Fibroblast of skin of back (primary cell): Measurements from ENCODE around the gene MR1.

Experiments used
- DNase-seq: peaks from one replicate; pipeline ENCODE4 v3.0.0-alpha.2; 2013

MR1 gene

DNA sequence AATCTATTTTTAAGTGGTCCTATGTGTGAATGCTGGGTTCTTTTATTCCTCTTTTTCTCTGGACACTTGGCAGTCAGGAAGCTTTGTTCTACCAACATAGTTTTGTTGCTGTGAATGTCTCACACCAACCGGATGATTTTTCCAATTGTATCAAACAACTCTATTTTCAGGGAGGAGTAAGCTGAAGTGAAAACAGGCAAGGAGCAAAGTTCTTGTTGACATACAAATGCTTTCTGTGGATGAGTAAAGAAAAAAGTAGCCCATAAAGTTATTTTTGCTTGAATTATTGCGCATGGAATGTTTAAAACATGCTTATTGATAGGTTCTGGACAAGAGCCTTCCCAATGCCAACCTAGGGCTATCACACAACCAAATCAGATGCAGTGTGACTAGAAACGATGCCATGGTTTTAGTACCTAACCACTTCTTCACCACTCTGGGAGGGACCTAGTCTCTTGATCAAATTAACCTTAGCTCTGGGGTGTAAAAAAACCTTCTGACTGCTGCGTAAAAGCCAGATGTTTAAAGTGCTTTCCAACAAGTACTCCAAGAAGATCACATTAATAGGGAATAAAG, 59.2 kb downstream of the MR1 start:
- no peak for DNase-seq

DNA sequence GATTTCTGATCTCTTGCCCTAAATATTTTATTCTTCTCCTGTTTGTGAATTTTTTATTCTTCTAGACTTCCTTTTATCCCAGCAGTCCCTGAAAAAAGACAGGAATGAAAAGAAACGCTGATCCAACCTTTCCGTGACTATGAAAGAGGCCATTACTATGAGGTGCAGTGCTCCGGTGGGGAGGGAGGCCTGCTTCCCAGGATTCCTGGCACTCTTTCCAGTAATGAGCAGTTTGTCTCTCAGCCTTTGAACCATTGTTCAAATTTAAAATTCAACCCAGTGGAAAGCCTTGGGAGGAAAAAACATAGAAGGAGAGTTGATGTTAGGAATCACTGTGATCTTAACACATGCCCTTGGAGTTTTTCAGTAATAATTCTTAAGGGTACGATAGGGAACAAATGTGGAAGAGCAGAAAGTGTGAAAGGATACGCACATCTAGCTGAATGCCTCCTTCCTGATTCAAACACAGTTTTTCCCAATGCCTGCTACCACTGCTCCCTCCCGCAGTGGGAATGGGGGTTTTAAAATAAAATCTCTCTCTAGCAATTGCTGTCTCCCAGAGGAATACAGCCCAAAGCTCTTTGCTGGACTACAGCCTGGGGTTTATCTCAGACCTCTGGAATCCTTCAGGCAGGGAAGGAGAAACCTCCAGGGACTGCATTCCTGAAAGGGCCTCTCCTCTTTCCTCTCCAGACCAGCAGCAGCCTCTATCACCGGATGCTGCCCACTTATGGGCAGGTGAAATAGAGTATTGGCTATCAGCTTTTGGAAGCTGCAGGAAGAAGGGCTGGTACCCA, 60.8 kb downstream of the MR1 start:
- peak; percentile 99 for DNase-seq

DNA sequence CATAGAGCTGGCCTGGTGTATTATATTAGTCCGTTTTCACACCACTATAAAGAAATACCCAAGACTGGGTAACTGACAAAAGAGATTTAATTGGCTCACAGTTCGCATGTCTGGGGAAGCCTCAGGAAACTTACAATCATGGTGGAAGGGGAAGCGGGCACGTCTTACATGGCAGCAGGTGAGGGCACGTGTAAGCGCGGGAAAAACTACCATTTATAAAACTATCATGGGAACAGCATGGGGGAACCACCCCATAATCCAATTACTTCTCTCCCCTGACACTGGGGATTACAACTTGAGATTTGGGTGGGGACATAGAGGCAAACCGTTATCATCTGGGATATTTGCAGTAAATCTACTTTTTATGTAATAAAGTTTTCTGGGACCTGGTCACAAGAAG, 61.5 kb downstream of the MR1 start:
- no peak for DNase-seq

DNA sequence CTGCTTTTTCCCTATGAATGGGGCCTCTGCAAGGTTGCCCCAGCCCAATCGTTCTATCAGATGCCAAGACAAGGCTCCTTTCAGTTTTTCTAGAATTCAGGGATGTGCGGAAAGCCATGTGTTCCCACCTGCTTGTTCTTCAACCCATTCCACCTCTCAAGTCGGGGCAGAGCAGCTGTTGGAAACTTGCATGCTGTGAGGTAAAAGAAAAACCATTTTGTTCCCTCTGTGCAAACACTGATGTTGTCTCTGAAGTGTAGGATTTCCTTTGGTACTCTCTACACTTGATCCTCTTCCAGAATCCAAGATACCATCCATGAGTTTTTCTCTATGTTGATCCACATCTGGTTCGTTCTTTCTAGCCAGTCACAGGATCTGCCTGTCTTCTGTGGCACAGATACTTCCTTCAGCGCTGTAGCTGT, 62.0 kb downstream of the MR1 start:
- no peak for DNase-seq

DNA sequence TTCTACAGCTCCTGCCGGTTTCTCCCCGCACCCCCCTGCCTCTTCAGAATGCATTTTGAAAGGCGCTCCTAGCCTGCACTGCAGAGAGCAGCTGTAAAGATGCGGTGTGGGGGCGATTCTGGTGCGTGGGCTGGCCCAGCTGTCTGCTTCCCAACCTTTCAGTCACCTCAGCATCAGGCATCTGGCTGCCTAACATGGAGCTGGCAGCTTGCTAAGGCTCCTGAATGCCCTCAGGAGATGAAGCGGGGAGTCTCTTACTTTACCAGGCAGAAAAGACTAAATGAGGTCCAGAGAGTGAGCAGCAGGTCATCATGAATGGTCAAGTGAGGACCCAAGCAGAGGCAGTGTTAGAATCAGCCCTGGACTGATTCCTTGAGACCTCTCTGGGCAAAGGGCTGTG, 63.5 kb downstream of the MR1 start:
- DNase-seq, result no peak

DNA sequence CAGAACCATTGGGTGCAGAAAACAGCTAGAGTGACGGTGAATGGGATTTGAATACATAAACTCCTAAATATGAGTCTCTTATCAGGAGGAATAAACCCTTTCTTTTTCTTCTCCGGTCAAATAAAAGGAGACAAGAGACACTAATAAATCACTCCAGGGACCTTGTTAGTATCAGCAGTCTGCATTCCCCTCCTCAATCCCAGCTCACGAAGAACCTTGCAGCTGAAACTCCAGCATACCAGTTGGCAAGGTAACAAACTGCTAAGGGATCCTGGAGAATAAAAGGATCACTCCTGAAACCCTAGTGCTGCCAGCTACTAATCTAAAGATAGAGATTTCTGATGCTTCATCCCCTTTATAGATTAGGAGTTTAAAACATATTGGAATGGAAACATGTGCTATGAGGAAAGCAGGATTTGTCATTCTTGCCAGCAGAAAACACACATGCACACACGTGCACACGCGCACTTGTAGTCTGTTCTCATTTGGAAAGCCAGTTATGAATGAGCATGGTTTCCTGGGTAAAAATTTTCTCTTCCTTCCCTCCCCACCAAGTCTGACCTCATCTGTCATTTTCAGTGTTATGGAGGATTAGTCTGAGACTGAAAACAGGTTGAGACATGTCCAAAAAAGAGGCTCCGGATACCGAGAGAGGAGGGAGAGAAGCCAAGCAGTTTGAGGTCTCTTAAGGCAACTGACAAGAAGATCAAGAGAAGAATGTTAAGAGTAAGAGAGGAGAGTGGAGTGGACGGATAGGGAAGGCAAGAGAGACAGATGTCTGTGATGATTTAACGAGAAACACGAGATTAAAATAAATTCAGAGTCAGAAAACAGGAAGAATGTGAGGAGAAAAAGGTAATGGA, 65.6 kb downstream of the MR1 start:
- DNase-seq, result peak; percentile 52

DNA sequence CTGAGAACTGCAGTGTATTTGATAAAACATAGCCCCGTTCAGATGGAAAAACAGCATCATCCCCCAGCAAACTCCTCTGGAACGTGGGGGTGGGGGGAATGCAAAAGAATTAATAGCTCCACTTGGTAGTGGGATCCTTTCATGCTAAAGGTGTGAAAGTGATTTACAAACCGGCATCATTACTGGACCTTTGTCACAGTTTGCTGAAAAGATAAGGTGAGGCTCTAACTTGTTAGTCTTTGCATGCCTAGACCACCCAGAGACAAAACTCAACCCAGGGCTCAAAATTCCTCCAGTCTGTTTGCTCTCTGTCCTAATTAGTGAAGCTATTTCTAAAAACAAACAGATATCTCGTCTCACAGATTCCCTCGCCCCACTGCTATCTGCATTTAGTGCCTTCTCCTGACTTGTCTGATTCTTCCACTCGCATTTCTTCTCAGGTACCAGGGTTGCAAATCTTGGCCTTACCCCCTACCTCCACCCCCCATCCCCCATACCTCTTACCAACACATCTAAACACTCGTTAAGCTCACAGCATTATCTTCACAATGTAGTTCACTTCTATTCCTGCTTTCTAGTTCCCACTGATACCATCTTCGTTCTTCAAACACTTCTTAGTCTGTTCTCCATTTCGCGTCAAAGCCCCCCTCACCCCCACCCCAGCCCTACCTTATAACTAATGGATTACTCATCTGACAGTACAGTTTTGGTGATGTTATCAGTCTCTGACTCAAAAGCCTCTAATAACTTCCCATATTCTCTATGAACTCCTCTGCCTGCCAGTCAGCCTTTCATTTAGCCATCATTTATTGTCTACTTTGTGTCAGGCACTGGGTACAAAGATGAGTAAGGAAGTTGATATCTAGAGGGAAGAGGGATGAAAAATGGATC, 66.5 kb downstream of the MR1 start:
- no peak for DNase-seq

DNA sequence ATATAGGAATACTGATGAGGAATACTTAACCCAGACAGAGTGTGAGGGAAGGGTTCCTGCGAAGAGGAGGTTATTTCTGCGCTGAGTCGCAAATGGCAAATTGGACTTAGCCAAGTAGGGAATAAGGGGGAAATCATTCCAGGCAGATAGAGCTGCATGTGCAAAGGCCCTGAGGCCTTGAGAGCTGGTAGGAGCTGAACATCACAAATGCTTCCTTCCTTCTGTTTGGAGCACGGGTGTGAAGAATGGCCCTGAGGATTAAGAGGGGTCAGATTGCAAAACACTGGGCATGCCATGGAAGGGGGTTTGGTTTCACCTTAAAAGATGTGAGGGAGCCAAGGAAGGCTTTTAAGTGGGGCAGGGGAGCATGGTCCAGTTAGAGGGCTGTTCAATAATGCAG, 67.2 kb downstream of the MR1 start:
- no peak for DNase-seq

DNA sequence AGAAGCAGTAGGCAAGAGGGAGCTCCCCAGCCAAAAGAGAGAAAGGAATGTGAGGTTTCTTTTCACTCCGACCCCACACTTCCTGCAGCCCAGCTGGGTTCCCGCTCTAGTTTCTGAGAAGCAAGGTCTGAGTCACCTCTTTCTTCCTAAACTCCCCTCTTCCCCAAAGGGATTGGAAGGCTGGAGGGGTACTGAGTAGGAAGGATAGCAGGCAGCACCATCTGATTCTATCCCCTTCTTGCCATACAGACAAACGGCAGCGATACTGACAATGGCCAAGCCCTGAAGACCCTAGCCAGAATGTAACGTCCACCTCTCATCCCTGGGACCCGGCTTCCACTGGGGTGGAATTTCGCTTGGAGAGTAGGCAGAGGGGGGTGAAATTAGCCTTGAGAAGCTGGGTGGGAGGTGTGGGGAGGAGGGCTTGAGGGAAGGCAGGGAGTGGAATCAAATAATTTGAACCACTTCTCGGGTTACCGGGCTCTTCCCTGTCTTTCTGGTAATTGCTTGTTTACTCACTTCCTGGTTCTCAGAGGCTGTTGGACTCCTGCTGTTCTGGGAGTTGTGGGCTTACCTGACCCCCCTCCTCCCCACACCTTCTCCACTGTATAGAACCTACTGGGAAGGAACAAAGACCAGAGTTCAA, 67.9 kb downstream of the MR1 start:
- peak; percentile 81 for DNase-seq

DNA sequence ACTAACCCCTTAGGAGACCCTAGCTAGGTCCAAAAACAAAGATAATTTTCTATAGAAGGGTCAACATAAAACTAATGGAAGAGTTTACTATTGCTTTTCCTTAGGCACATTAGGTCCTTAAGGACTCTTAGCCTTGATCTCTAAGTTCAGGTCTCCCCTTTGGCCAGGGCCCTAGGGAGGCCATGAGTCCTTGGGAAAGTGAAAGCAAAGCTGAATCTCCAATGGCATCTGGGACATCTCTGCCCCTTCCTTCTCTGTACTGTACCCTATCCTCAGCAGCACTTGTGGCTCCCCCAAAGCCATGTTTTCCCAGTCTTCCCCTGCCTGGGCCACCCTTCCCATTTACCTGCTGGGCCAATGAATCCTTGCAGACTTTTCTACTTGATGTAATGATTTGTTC, 69.1 kb downstream of the MR1 start:
- no peak for DNase-seq

DNA sequence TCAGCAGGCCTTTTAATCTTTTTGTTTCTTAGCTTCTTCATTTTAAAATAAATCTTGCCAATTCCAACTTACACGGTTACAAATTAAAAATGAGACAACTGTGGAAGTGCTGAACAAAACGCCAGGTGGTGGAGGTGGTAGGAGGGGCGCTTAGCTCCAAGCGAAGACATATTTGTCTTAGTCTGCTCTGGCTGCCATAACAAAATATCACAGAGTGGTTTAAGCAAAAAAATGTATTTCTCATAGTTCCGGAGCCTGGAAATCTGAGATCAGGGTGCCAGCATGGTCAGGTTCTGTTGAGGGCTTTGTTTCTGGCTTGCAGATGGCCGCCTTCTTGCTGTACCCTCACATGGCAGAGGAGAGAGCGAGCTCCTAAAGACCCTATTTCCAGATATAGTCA, 69.6 kb downstream of the MR1 start:
- DNase-seq, result no peak

DNA sequence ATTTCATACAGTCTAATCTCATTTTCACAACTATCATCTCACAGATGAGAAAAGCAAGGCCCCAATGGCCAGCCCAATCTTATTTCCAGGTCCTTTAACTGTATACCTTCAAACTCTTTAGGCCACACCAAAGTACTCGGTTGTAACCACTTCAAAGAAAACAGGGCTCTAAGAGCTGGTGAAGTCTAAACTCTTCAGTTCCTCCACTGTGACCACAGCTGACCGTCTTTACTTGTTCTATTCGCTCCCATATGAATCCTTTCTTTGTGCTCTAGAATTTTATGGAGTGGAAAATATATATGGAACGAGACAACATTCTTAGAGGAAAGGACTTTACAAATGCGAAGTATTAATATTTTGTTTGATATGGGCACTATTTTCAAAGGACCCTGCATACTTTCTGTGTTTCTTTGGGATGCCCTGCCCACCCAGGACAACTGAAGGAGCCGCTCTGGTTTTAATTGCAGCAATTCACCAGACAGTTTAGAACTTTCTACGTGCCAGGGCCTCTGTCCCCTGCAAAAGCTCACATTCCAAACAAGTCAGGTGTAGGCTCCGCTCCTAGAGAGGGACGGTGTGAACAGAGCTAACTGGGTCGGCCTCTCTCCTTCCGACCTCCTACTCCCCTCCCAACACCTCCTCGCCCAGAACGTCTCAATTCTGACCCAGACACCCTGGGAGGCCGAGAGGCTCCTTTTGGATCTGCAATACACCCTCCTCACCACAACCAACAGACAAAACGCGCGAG, 70.4 kb downstream of the MR1 start:
- DNase-seq, result peak; percentile 46

DNA sequence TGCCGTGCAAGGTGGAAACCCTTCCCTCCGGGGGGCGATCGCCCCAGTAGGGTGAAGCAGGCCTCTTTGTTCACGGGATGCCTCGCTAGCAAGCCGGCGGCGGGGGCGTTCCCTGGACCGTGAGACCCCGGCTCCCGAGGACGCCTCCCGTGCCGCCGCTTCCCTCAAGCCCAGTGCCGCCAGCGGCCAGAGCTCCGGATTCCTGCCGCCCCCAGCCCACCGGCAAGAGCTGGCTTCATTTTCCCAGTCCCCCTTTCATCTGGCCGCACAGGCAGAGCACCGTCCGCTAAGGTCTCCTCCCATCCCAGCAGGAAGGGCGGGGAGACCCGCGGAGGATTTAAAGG, 71.0 kb downstream of the MR1 start:
- DNase-seq, result no peak

DNA sequence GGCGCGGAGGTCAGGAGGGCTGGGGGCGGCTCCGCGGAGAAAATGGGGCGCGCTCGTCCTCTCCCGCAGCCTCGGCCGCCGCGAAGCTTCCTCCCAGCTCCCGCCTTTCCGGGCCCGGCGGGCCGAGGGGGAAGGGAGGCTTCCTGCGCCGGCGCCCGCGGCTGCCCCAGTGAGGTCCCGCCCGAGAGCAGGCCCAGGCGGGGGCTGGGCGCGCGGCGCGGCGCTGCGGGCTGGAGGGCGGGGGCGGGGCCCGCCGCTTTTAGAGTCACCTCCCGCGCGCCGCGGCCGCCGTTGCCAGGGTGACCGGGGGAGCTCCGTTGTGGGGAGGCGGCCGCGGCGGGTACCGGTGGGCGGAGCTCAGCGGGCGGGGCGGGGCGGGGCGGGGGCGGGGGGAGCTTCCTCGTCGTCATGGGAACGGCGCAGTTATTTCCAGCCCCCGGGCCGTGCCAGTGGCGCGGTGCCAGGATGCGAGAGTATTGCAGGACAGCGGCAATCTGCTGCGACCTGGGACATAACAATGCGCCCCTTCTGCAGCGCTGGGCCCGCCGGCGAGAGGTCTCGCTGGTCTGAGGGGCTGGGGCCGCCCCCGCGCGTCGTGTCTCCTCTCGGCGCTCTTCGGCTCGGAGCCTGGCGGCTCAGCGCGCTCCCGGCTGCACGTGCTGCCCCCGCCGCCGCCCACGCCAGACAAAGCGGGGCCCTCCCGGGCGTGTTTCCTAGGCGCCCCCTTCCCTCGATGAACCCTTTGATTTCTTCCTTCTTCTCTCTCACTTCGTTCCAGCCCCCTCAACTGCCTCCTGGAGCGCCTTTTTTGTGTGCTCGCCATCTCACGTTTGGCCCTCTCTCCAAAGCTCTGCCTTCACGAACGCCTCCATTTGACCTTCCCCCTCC, 71.6 kb downstream of the MR1 start:
- peak; percentile 92 for DNase-seq

DNA sequence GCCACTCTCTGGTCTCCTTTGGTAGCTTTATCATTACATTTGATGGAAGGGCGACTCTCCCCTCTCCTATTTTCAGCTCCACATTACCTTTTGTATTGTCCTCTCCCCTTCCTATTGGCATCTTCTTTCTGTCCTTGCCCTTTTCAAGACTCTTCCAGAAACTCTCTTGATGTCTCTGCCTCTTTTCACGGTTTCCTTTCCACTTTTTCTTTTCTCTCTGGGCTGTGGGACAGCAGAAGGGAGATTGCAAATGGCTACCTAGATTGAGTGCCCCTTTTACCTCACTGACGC, 72.2 kb downstream of the MR1 start:
- DNase-seq, result no peak

DNA sequence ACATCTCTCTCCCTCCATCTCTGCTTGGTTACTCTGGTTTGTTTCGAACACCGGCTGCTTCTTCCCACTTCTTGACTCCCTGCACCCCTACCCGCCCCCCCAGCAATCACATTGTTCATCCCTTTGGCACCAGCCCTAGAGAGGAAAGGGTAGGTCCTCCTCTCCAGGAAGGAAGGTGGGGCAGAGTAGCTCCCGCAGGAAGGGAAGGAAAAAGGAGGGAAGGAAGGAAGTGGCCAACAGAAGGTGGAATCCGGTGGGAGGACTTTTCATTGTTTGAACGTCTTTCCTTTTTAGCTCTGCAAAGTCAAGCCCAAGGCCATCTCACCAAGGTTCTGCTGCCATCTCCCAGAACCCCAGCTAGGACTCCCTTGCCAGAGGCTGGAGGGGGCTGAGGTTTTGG, 72.7 kb downstream of the MR1 start:
- no peak for DNase-seq

DNA sequence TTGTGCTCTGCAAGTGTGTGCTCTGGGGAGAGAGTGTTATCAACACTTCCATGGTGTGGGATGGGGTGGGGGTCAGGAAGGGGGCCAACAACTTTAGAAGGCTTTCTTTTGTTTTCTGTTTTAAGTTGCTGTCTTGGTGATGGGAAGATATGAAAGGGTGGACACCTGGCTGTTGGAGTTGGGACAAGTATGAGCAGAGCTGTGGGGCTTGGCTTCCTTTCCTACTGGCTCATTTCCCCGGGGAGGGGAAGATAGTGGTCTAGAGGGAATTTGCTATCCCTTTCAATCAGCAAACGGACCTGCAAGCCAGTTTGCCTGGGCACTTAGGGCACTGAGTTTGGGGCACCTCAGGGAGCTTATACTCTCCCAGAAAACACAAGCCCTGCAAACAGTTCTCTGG, 73.9 kb downstream of the MR1 start:
- no peak for DNase-seq

DNA sequence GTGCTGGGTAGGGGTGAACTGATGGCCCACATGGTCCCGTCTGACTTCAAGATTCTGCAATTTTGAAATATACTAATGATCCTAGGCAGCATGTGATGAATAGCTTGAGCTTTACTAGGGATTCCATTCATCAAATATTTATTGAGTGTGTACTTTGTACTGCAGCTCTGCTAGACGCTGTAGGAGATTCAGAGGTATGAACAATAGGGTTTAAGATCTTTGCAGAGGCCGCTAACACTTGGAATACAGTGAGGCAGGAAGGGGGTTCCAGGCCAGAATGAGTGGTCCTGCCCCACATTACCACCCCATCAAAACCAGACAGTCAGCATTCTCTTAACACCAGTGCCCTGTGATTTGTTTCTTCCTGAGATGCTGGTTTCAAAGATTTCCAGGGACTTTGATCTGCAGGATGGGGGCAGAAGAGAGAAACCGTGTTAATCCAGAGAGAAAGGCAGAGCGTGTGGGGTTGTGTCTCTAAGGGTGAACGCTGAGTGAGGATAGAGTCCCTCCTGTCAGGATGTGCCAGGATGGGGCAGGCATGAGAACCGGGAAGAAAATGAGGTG, 74.6 kb downstream of the MR1 start:
- DNase-seq, result no peak

DNA sequence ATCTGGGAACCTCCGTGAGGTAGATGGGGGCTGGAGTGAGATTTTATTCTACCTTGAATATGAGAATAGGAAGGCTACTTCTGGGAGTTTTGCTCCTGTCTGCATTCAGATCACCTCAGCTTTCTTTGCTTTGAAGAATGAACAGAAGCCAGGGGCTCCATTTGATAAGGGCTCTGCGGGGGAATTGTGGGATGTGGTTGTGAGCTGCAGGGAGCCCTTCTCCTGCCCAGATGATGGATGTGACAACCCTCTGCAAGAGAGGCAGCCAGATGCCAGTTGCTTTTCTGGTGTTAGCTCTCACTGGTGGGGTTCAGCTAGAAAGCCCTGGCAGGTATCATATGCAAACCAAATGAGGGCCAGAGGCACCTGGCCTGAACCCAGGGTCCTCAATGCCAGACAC, 76.2 kb downstream of the MR1 start:
- no peak for DNase-seq
